Stimulated activated CD4-positive, alpha-beta T cell treated with anti-CD3 and anti-CD28 coated beads, Interleukin-2, amount 100 ng/mL, for 24 hours (primary cell): Measurements from ENCODE around the gene U2AF1L4.

Source experiments
- DNase-seq, 2 donors: peaks; one replicate each; pipeline ENCODE4 v3.0.0-alpha.2; 2020

Gene U2AF1L4

GRCh38 chr19:35740108-35740422 is 5.2 kb downstream of the U2AF1L4 start:
- DNase-seq: no peak

- no peak for DNase-seq
Observed at GRCh38 chr19:35739275-35740107, 5.7 kb downstream of the U2AF1L4 start.

GRCh38 chr19:35738887-35739229 is 6.4 kb downstream of the U2AF1L4 start:
- no peak for DNase-seq

GRCh38 chr19:35738021-35738886 is 7.0 kb downstream of the U2AF1L4 start:
- no peak for DNase-seq

- DNase-seq: no peak
Observed at GRCh38 chr19:35736913-35737886, 8.0 kb downstream of the U2AF1L4 start.

GRCh38 chr19:35734889-35735288 is 10.3 kb downstream of the U2AF1L4 start:
- DNase-seq: no peak

GRCh38 chr19:35734273-35734672 is 10.9 kb downstream of the U2AF1L4 start:
- DNase-seq: no peak

GRCh38 chr19:35733180-35734125 is 11.8 kb downstream of the U2AF1L4 start:
- no peak for DNase-seq

GRCh38 chr19:35732540-35733179 is 12.6 kb downstream of the U2AF1L4 start:
- DNase-seq: no peak

- DNase-seq: no peak
Observed at GRCh38 chr19:35731779-35732405, 13.3 kb downstream of the U2AF1L4 start.

GRCh38 chr19:35731353-35731752 is 13.9 kb downstream of the U2AF1L4 start:
- no peak for DNase-seq

- DNase-seq: no peak
Observed at GRCh38 chr19:35730326-35730725, 14.9 kb downstream of the U2AF1L4 start.

- no peak for DNase-seq
Observed at GRCh38 chr19:35729763-35730162, 15.5 kb downstream of the U2AF1L4 start.

GRCh38 chr19:35729021-35729420 is 16.2 kb downstream of the U2AF1L4 start:
- DNase-seq: no peak

GRCh38 chr19:35727956-35728706 is 17.1 kb downstream of the U2AF1L4 start:
- no peak for DNase-seq

GRCh38 chr19:35727053-35727955 is 17.9 kb downstream of the U2AF1L4 start:
- no peak for DNase-seq

- no peak for DNase-seq
Observed at GRCh38 chr19:35725216-35725861, 19.9 kb downstream of the U2AF1L4 start.

- DNase-seq: no peak
Observed at GRCh38 chr19:35724560-35724959, 20.7 kb downstream of the U2AF1L4 start.
